HG02763 (cell line): ENCODE results near the gene SKA2.
"Not testable (repeated sequence)": the region's sequence is repeated elsewhere in the genome, so short reads cannot be mapped to it uniquely, and the experiment has no call there.

Source experiments
- ATAC-seq: cut with Tn5 transposase; IDR thresholded peaks from one replicate; pipeline ENCODE4 v1.9.1; 2021; ENCODE audit warnings: mild to moderate bottlenecking, moderate library complexity; ENCODE audit not compliant: unreplicated experiment

SKA2 gene

GRCh38 chr17:59152925-59153324, 2.1 kb downstream of the SKA2 start:
- no peak for ATAC-seq

DNA sequence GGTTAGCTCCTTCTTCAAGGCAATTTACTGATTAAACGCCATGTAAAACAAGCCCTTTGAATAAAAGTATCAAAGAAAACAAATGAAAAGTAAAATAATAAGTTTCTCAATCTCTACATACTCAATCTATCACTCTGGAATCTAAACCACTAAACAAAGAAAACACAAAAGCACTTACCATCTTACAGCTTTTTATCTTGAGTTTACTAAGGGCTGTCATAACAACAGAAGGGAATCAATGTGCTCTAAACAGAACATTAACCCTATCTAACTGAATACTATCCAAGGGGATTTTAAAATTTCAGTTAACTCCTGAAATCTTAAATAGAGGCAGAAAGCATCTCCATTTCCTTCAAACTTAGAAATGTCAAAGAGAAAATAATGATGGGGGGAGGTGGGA, 3.4 kb downstream of the SKA2 start:
- no peak for ATAC-seq

DNA sequence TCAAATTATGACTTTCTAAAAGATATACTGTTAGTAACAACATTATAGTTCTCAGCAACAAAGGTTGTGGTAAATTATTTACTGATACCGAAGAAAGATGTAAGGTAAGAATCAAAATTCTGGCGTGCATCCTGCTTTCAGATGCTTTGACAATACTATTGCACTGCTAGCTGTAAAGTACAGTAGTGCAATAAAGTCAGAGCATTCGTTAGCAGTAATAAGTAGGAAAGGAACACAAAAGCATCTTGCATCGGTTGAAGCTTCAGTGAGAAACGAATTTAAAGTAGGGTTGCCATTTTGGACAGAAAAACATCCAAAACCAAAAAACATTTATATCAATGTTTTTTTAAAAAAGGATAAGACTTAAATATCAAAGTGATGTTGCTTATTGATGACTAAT, 4.0 kb downstream of the SKA2 start:
- no peak for ATAC-seq

- no peak for ATAC-seq
These were observed 5.0 kb downstream of the SKA2 start for GRCh38 chr17:59149841-59150511.

- ATAC-seq = no peak
These were observed 5.9 kb downstream of the SKA2 start for GRCh38 chr17:59149051-59149450.

GRCh38 chr17:59145571-59146096, 9.4 kb downstream of the SKA2 start:
- no peak for ATAC-seq

DNA sequence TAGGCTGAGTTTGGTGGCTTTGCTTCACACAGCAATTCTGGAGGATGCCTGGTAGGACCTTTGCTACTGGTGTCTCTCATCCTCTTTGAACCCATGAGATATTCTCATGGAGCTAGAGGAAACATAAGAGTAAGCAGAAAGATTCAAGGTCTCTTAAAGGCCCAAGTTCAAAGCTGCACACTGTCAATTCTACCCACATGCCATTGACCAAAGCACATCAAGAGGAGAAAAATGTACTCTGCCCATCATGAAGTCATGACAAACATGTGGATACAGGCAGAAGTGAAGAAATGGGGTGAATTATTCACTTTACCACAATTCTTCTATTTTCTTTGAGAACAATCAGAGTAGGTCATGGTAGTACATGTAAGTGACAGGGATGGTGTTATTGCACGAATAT, 13.1 kb downstream of the SKA2 start:
- no peak for ATAC-seq

DNA sequence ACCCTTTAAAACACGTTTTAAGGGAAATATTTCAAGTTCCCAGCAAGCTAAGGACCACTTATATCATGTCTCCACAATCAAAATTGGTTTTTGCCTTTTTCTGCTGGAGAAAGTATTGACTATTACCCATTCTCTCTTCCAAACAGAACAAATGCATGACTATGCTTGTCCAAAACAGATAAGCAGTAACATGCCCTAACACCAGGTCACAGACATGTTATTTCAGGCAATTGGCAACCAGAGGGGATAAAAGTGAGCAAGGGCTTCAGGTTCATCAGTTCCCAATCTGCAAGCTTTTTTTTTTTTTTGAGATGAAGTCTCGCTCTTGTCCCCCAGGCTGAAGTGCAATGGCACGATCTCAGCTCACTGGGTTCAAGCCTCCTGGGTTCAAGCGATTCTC, 15.0 kb downstream of the SKA2 start:
- no peak for ATAC-seq

DNA sequence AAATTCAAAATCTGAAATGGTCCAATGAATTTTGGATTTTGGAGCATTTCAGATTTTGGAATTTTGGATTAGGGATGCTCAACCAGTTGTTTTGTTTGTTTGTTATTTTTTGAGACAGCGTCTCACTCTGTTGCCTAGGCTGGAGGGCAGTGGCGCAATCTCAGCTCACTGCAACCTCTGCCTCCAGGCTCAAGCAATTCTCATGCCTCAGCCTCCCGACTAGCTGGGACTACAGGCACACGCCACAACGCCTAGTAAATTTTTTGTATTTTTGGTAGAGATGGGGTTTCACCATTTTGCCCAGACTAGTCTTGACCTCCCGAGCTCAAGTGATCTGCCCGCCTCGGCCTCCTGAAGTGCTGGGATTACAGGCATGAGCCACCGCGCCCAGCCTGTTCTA, 16.6 kb downstream of the SKA2 start:
- ATAC-seq = not testable (repeated sequence)

DNA sequence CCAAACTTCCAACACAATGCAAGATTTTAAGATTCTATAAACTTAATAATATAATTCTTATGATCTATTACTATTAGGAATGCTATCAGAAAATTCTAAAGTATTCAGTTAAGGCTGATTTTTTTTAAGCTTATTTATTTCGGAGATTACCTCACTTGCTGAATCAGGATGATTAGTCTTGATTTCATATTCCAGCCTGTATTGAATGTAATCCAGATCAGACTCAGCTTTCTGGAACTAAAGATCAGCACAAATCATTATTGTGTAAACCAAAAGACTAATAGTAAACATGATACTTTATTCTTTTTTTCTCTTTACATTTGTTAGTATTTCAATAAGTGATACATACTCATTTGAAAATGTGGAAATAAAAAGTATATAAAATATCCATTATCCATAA, 23.9 kb downstream of the SKA2 start:
- no peak for ATAC-seq

DNA sequence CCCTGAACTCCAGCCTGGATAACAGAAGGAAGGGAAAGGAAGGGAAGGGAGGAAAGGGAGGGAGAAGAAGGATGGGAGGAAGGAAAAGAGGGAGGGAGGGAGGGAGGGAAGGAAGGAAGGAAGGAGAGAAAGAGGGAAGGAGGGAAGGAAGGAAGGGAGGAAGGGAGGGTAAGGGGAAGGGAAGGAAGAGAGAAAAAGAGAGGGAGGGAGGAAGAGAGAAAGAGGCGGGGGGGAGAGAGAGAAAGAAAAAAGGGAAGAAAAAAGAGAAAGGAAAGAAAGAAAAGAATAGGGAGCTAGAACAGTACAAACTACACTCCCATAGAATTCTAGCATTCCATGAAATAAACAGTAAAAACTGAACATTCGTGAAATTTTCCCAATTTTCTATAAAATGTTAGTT, 25.2 kb downstream of the SKA2 start:
- no peak for ATAC-seq

DNA sequence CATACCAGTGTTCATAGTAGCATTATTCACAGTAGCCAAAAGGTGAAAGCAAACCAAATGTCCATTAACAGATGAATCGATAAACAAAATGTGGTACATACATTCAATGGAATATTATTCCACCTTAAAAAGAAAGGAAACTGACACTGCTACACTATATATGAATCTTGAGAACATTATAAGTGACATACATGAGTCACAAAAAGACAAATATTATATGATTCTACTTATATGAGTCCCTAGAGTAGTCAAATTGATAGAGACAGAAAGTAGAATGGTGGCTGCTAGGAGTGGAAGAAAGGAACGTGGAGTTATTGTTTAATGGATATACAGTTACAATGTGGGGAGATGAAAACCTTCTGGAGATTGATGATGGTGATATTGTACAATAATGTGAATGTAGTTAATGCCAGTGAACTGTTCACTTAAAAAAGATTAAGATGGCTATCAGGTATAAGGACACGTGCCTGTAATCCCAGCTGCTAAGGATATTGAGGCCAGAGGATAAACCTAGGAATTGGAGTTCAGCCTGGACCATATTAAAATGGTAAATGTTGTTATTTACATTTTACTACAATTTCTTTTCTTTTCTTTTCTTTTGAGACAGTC, 28.1 kb downstream of the SKA2 start:
- no peak for ATAC-seq

DNA sequence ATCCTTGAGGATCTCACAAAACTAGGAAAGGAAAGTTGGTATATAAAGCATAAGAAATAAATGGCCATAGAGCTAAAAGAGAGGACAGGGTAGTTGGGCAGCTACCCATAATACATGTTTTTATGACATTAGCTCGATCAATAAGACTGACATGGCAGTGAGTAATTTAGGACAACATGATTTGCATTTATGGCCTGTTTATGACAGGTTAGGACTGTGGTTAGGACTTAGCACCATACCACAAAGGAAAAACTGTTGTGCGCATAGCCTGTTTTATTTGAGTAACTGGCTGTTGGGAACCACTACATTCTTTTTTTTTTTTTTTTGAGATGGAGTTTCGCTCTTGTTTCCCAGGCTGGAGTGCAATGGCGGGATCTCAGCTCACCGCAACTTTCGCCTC, 30.3 kb downstream of the SKA2 start:
- ATAC-seq = no peak

DNA sequence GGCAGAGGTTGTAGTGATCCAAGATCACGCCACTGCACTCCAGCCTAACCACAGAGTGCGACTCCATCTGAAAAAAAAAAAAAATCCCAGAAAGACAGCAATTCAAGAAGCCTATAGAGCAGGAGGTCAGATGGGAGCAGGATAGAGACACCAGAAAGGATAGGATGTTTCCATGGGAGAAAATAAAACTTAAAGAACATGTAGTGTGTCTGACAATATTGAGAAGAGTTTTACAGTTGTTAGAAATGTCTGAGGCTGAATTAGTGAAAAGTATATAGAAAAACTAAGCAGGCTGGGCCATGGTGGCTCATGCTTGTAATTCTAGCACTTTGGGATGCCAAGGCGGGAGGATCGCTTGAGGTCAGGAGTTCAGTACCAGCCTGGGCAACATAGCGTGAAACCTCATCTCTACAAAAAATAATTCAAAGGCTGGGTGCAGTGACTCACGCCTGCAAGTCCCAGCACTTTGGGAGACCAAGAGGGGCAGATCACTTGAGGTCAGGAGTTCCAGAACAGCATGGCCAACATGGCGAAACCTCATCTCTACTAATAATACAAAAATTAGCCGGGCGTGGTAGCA, 33.0 kb downstream of the SKA2 start:
- ATAC-seq = no peak

GRCh38 chr17:59115474-59115873, 39.5 kb downstream of the SKA2 start:
- no peak for ATAC-seq

DNA sequence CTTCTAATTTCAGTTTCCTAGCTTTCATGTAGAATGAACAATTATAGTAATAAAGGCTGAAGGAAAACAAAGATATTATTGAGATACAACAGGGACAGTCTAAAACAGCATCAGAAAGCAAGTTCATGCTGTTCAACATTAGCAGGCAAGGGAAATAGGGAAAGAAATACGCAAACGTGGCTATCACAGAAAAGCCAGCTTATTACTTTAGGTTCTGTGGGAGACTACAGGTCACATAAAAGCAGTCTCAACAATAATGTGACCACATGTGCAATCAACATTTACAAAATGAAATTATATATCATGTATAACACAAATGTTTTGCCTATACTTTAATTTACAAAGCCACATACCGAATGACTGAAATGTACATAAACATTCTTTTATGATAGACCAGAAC, 43.4 kb downstream of the SKA2 start:
- no peak for ATAC-seq

DNA sequence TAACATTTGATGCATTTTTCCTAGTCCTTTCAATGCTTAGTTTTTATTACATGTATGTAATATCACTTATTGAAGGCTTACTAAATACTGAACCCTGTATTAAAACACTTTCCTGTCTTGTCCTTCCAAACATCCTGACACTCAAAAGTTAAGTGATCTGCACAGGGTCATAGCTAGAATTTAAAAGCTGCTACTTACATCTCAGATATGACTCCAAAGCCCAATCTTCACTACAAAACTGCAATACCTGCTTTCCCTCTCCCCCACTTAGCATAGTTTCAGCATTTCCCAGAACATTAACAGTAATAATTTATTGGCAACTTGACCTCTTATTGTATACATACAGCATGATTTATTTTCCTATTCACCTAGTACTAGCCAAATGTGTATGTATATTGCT, 44.0 kb downstream of the SKA2 start:
- ATAC-seq = no peak

DNA sequence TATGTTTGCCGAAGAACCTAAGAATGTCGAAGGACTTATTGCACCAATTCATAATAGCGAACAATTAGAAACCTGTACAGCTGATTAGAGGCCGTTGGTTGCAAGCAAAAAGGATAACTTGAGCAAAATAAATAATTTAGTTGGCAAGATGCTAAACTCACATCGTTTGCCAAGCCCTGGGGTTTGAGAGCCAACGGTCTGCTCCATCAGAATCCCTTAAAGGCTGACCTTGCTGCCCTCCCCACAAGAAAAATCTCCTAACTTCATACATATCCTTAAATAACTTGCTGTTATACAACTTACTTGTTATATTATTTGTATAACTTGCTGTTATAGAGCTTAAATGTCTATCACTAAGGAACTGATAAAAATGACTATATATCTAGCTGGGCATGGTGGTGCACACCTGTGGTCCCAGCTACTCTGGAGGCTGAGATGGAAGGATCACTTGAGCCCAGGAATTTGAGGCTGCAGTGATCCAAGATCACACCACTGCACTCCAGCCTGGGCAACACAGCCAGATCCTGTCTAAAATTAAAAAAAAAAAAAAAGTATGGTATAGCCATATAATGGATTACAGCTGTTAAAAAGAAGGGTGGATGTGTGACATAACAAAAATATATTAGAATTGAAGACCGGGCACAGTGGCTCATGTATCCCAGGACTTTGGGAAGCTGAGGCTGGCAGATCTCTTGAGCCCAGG, 46.4 kb downstream of the SKA2 start:
- no peak for ATAC-seq

- no peak for ATAC-seq
These were observed 47.7 kb downstream of the SKA2 start for GRCh38 chr17:59107306-59107670.

- ATAC-seq = peak; percentile 94
These were observed 48.3 kb downstream of the SKA2 start, which contains the start of gene TRIM37 for GRCh38 chr17:59106463-59107305. TRIM37 (minus strand) TSS chr17:59106880; CDS start chr17:59106461, 419 bp downstream.
